ENCODE results near the gene ERMP1.

ERMP1 gene

DNA sequence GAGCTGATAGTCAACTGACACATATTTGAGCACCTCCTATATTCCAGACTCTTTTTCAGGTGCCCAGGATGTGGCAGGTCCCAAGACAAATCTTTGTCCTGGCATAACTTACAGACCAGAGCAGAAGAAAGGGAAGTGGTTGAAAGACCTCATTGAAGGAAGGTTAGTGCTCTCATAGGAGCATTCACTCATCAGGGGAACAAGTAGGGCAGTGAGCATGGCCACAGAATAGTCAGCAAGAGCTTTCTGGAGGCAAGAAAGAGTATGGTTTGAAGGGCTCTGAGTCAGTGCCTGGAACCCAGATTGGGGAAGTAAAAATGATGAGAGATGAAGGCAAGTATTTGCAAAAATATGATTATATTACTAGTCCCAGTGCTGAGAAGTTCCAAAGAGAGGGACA, 25.0 kb upstream of the ERMP1 start:
- no peak for DNase-seq (ENCODE audit: low read depth)
- H3K4me3 ChIP-seq (ENCODE audit: control insufficient read depth, low read depth, low read length), result no peak overlapping the region
- no peak for TF ChIP-seq CTCF (IDR thresholded peaks at IDR 0.05; ENCODE audit: control insufficient read depth, insufficient read depth, low read depth, low read length, missing control alignments)

DNA sequence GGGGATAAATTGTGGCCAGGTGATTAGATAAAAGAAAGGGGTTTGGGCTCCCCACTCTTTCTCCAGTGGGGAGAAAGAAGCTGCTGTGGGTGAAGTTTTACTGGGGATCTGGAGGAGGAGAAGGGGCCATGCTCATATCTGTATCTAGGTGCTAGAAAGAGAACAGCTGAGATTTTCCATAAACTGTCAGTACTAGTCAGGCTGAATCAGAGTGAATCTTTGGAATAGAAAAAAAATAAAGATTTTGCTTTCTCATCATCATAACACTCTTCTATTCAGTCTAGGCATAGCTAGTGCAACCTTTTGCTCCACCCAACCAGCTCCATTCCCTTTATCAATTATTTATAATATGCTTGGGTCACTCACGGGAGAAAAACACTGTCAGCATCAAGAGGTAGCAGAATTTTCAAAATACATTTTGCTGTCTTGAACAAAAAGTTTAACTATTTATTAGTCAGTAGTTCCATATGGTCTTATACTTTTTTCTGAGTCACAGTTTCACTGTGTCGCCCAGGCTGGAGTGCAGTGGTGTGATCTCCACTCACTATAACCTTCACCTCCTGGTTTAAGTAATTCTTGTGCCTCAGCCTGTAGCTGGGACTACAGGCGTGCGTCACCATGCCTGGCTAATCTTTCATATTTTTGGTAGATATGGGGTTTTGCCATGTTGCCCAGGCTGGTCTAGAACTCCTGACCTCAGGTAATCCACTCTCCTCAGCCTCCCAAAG, 21.3 kb upstream of the ERMP1 start:
- TF ChIP-seq CTCF (IDR thresholded peaks at IDR 0.05; ENCODE audit: control insufficient read depth, insufficient read depth, low read depth, low read length, missing control alignments), result no peak
- no peak for DNase-seq (ENCODE audit: low read depth)
- H3K4me3 ChIP-seq (ENCODE audit: control insufficient read depth, low read depth, low read length), result no peak overlapping the region

- no peak overlapping the region for H3K4me3 ChIP-seq (ENCODE audit: control insufficient read depth, low read depth, low read length)
- DNase-seq (ENCODE audit: low read depth), result no peak
- no peak for TF ChIP-seq CTCF (IDR thresholded peaks at IDR 0.05; ENCODE audit: control insufficient read depth, insufficient read depth, low read depth, low read length, missing control alignments)
Observed at GRCh38 chr9:5853617-5854016, 20.7 kb upstream of the ERMP1 start.

- H3K4me3 ChIP-seq (ENCODE audit: control insufficient read depth, low read depth, low read length), result no peak overlapping the region
- DNase-seq (ENCODE audit: low read depth), result no peak
- TF ChIP-seq CTCF (IDR thresholded peaks at IDR 0.05; ENCODE audit: control insufficient read depth, insufficient read depth, low read depth, low read length, missing control alignments), result no peak
Observed at GRCh38 chr9:5852987-5853386, 20.1 kb upstream of the ERMP1 start.

- DNase-seq (ENCODE audit: low read depth), result peak; percentile 47
- H3K4me3 ChIP-seq (ENCODE audit: control insufficient read depth, low read depth, low read length), result no peak overlapping the region
- TF ChIP-seq CTCF (IDR thresholded peaks at IDR 0.05; ENCODE audit: control insufficient read depth, insufficient read depth, low read depth, low read length, missing control alignments), result no peak
Observed at GRCh38 chr9:5851445-5851844, 18.5 kb upstream of the ERMP1 start.

GRCh38 chr9:5850724-5851122, 17.8 kb upstream of the ERMP1 start:
- no peak for DNase-seq (ENCODE audit: low read depth)
- TF ChIP-seq CTCF (IDR thresholded peaks at IDR 0.05; ENCODE audit: control insufficient read depth, insufficient read depth, low read depth, low read length, missing control alignments), result no peak
- H3K4me3 ChIP-seq (ENCODE audit: control insufficient read depth, low read depth, low read length), result no peak overlapping the region

Measured in AG09309 (cell line).